ENCODE measurements around the gene TCIRG1.

Gene TCIRG1

GRCh38 chr11:68036717-68037239, 2.0 kb upstream of the TCIRG1 start:
- no peak for DNase-seq (ENCODE audit: low spot score)

- DNase-seq (ENCODE audit: low spot score) = no peak
These were observed 1.2 kb upstream of the TCIRG1 start for GRCh38 chr11:68037411-68038225.

DNA sequence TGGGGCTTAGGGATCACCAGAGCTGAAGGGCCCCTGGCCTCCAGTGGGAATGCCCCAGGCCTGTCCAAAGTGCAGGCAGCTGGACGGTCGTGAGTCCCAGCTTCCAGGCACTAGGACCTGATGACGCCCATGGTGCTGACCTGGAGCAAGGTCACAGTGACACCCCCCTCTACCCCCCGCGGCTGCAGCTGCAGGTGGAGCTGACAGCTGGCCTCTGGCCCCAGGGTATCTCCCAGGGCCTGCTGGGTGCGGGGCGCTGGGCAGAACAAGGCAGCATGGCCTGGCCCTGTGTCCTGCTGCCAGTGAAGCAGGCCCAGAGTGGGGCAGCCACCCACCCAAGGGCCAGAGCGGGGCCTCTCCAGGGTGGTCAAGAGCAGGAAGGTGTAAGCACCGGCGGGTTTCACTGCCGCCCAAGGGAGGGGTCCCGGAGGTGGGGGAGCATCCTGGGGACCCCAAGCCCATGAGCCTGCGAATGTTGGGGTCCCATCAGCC, 553 bp upstream of the TCIRG1 start:
- DNase-seq (ENCODE audit: low spot score) = no peak

DNA sequence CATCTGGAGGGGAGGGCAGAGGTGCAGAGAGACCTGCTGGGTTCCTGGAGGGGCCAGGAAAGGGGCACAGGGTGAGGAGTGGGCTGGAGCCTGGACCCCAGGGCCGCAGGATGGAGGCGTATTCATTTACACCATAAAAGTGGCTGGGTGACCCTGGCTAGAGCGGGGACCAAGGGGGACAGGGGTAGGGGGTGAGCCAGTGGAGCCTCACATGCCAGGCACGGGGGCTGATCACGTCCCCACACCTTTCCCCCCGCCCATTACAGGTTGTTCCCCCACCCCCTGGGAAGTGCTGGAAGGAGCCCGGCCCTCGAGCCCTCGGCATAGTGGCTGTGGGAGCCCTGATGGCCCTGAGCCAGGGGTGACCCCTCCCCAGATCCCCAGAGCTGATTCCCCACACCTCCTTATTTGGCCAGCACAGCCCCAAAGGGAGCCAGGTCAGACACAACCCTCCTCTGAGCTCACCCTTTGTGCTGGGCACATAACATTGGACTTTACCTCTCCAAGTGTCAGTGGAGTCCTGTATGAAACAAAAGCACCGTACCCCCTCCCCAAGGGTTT, 781 bp downstream of the TCIRG1 start:
- DNase-seq (ENCODE audit: low spot score) = no peak

DNA sequence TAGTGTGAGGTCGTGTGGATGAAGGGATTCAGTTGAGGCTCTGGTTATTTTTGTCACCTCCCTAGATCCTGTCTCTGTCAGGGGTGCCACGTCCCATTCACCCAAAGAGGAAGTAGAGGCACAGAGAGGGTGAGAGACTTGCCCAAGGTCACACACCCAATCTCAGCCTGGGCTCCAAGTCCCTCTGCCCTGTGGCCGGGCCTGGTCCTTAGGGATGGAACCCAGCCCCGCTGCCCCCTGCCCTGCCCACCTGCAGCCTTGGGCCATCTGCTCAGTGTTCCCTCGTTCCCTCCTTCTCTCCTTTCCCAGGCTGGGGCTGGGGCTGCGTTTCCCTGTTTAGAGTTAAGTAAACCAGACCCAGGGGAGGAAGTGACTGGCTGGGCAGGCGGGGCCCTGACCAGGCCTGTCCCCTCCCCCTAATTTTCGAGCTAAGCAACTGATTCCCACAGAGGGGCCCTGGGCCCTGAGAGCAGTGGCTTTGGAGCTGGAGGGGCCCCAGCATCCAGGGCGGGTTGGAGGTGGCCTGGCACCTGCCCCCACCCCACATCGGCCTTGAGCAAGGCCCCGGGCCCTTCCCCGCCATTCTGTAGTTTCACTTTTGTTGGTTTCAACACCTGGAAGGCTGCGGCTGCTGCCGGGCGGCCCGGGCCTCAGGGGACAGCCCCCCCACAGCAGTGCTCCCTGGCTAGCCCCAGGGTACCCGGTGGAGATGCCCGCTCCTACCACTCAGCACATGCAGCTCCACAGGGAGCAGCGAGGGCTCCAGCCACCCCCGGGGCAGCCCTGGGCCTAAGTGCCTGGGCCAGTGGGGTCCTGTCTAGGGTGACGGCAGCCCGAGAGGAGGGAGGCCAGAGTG, 1.5 kb downstream of the TCIRG1 start:
- no peak for DNase-seq (ENCODE audit: low spot score)

- no peak for DNase-seq (ENCODE audit: low spot score)
These were observed 2.2 kb downstream of the TCIRG1 start for GRCh38 chr11:68040957-68041591.

DNA sequence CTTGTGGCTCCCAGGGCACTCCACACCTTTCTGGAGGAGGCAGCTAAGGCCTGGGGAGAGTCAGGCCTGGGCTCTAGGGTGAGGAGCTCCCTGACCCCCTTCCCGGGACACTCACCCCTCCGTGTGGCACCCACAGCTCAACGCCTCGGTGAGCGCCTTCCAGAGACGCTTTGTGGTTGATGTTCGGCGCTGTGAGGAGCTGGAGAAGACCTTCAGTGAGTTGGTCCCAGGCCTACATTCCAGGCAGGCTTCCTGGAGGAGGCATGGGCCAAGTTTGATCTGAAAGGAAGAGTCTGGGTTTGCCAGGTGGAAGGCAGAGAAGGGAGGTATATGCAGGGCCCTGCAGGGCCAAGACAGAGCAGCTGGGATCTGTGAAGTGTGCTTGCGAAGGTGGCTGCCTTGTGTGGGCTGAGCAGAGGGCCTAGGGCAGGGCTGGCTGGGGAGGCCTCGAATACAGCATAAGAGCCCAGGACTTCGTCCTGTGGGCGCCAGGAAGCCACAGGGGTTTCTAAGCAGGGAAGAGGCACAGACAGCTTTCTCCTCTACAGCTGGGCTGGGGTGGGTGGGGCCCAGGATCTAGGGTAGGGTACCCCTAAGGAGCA, 2.9 kb downstream of the TCIRG1 start:
- no peak for DNase-seq (ENCODE audit: low spot score)

GRCh38 chr11:68042219-68043028, 3.6 kb downstream of the TCIRG1 start:
- DNase-seq (ENCODE audit: low spot score) = no peak

DNA sequence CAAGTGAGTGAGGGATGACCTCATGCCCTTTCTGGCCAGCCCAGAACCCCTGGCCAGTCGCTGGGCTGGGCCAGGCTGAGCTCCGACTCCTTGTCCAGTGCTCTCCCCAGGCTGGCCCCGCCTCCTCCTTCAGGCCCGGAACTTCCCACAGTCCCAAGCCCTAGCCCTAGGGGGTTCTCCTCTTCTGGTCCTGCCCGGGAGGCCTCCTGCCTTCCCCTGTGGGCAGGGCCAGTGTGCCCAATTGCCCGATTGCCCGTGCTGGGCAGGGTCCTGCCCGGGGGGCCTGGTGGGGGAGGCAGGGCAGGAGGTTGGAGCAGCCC, 4.2 kb downstream of the TCIRG1 start:
- no peak for DNase-seq (ENCODE audit: low spot score)

- DNase-seq (ENCODE audit: low spot score) = peak; percentile 18
These were observed 4.7 kb downstream of the TCIRG1 start for GRCh38 chr11:68043349-68044144.

- no peak for DNase-seq (ENCODE audit: low spot score)
These were observed 5.5 kb downstream of the TCIRG1 start for GRCh38 chr11:68044145-68044813.

DNA sequence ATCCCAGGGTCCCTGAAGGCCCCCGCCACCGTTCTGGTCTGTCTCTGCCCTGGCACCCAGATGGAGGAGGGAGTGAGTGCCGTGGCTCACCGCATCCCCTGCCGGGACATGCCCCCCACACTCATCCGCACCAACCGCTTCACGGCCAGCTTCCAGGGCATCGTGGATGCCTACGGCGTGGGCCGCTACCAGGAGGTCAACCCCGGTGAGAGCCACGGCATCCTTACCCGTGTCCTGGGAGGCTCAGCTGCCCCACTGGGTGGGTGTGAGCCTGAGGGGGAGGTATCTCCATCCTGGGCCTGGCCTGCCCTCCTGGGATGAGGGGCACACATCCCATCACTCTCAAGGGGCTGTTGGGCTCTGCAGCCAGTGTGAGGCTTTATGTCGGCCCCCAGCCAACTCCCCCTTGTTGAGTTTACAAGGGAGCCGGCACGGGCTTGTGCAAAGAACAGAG, 6.1 kb downstream of the TCIRG1 start:
- DNase-seq (ENCODE audit: low spot score) = no peak

DNA sequence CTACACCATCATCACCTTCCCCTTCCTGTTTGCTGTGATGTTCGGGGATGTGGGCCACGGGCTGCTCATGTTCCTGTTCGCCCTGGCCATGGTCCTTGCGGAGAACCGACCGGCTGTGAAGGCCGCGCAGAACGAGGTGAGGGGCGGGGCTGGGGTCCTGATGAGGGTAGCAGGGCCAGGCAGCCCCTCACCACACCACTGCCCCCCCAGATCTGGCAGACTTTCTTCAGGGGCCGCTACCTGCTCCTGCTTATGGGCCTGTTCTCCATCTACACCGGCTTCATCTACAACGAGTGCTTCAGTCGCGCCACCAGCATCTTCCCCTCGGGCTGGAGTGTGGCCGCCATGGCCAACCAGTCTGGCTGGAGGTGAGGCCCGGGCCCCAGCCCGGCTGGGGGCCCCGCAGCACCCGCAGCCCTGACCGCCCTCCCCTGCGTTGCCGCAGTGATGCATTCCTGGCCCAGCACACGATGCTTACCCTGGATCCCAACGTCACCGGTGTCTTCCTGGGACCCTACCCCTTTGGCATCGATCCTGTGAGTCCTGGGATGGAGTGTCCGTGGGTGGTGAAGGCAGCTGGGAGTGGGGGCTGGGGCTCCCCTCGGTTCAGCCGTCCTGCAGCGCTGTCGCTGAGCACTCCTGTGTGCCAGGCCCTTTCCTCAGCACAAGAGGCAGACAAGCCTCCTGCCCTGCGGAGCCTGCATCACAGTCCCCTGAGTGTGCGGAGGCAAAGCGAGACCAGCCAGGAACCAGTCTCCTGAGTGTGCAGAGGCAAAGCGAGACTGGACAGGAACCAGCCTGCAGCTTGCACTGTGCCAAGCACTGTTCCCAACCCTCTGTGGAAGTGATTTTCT, 8.8 kb downstream of the TCIRG1 start:
- DNase-seq (ENCODE audit: low spot score) = no peak

GRCh38 chr11:68048681-68049508, 10.1 kb downstream of the TCIRG1 start:
- DNase-seq (ENCODE audit: low spot score) = no peak

- no peak for DNase-seq (ENCODE audit: low spot score)
These were observed 10.9 kb downstream of the TCIRG1 start for GRCh38 chr11:68049509-68050370.

GRCh38 chr11:68050371-68050841, 11.6 kb downstream of the TCIRG1 start:
- no peak for DNase-seq (ENCODE audit: low spot score)

All from hematopoietic multipotent progenitor cell treated with erythropoietin and hydrocortisone succinate and interleukin-3 and kit ligand, for 17 days (in vitro differentiated cells).